Mammary epithelial cell (primary cell): ENCODE measurements around the gene MICAL2.

ENCODE experiments used
- EZH2 ChIP-seq: IDR thresholded peaks from 2 replicates; pipeline ENCODE4 v1.6.1; 2012; ENCODE audit warnings: low read length, inconsistent platforms, borderline replicate concordance
- TF ChIP-seq, protein P1 (sequence below), 2 donors: IDR thresholded peaks in 1 of 2; conservative IDR thresholded peaks in 1 of 2; 2 replicates each; pipeline ENCODE4 v1.5.1; 2011 to 2012; ENCODE audit warnings: inconsistent platforms in 2 of 2, low read length in 2 of 2, mild to moderate bottlenecking in 2 of 2, control low read depth in 1 of 2, low read depth in 1 of 2; ENCODE audit not compliant: insufficient read depth in 1 of 2; ENCODE audit errors: extremely low read depth in 1 of 2

DNA sequence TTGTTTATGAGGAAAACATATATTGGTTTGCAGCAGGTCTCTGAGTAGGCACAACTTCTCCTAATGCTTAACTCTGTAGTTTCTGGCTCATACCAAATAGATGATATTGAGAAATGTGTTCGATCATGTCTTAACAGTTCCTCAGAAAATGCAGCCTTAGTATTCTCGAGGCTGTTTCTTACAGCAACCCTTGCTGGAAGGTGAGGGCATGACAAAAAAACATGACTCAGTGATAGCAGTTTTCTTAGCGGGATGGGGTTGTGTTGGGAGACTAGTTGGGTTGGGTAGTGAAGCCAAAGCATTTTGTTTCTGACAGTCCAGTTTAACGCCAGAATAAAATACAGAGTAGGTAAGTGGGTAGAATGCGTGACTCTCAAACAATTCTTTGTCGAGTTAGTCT lies 172.3 kb downstream of the MICAL2 start:
- TF ChIP-seq, protein P1, sequence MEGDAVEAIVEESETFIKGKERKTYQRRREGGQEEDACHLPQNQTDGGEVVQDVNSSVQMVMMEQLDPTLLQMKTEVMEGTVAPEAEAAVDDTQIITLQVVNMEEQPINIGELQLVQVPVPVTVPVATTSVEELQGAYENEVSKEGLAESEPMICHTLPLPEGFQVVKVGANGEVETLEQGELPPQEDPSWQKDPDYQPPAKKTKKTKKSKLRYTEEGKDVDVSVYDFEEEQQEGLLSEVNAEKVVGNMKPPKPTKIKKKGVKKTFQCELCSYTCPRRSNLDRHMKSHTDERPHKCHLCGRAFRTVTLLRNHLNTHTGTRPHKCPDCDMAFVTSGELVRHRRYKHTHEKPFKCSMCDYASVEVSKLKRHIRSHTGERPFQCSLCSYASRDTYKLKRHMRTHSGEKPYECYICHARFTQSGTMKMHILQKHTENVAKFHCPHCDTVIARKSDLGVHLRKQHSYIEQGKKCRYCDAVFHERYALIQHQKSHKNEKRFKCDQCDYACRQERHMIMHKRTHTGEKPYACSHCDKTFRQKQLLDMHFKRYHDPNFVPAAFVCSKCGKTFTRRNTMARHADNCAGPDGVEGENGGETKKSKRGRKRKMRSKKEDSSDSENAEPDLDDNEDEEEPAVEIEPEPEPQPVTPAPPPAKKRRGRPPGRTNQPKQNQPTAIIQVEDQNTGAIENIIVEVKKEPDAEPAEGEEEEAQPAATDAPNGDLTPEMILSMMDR (conservative IDR thresholded peaks at IDR 0.05 in 1 of 2, IDR thresholded peaks at IDR 0.05 in 1 of 2; ENCODE audit: extremely low read depth in 1 of 2, insufficient read depth in 1 of 2, low read depth in 1 of 2, low read length in 2 of 2) = no peak
- TF ChIP-seq EZH2 = no peak
